ENCODE results near the gene FIZ1. TPM values are rescaled to one million over a fixed set of nuclear protein-coding genes. Genes with fewer than 3 reads are reported as not detected.

FIZ1 gene
- total and polyA plus RNA-seq, 12 donors, result 9.3 to 18.8 (median 13.5) TPM

DNA sequence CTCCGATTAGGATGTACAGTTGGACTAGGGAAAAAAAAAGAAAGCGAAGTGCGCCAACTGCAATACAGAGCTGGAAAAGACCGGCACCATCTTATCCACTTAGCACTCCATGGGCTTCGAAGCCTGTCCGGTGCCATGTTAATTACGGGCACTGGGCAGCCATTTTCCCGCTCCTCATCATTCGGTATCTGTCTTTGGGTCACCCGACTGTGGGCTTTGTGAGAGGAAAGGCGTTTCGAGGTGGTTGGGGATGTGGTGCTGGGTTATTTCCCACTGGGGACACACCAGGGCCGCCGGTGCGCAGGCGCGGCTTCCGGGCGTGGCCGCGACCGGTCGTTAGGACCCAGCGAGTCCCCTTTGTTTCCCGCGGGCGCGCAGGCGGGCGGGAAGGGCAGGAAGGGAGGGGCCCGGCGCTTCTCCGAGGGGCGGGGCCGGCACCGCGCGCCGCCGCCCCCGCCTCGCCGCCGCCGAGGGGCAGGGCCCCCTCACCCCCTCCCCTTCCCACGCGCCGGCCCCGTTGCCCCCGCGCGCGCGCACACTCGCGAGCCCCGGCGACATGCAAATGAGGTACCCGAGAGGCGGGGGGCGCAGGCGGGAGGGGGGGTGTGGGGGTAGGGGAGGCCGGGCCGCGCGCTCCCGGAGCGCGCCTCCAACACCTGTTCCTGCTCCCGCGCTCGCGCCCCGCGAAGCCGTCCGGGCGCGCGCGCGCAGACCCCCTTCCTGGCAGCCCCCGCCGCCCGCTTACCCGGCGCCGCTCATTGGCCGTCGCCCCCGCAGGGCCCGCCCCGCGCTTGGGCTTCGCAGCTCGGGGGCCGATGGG, 735 bp upstream of the FIZ1 start, which contains the start of gene ZNF524:
ZNF524 (plus strand) TSS at position 447 of the 820 bp plus-strand sequence. CDS start 1,825 bp downstream, outside the sequence.
- Histone ChIP-seq H3K4me1 (peaks cover 4 to 34% (median 27%) of the 10 kb centered on the region in 9 donors), H3K4me3 (peak within 1 kb of the TSS; percentile 54 to 94 (median 76)), H3K36me3 (peaks cover 0 to 33% (median 5%) of the 10 kb centered on the region in 9 donors), H3K9me3 (no peaks in the 10 kb centered on the region), H3K27ac (peak within 1 kb of the TSS; percentile 96 to 100 (median 98)), H3K27me3 (no peaks in the 10 kb centered on the region)
- peak; percentile 89 to 91 for DNase-seq
- intact Hi-C loops (cut with DNase I), result loop anchor here in 4 of 10 donors (1.0 to 10.0 kb wide), 6 partner anchors 24 to 85 kb away; partner anchors contain the start of genes SBK3 (in 1 of the 4) and ZNF784 (in 1 of the 4)
- 1% methylated on average over 38 to 97 of the region's 97 CpGs for whole genome bisulfite sequencing, 2 donors
- TF ChIP-seq, protein P1, sequence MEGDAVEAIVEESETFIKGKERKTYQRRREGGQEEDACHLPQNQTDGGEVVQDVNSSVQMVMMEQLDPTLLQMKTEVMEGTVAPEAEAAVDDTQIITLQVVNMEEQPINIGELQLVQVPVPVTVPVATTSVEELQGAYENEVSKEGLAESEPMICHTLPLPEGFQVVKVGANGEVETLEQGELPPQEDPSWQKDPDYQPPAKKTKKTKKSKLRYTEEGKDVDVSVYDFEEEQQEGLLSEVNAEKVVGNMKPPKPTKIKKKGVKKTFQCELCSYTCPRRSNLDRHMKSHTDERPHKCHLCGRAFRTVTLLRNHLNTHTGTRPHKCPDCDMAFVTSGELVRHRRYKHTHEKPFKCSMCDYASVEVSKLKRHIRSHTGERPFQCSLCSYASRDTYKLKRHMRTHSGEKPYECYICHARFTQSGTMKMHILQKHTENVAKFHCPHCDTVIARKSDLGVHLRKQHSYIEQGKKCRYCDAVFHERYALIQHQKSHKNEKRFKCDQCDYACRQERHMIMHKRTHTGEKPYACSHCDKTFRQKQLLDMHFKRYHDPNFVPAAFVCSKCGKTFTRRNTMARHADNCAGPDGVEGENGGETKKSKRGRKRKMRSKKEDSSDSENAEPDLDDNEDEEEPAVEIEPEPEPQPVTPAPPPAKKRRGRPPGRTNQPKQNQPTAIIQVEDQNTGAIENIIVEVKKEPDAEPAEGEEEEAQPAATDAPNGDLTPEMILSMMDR (IDR thresholded peaks at IDR 0.05), result no peak
- ATAC-seq, result peak; percentile 63 to 79 (median 72)

DNA sequence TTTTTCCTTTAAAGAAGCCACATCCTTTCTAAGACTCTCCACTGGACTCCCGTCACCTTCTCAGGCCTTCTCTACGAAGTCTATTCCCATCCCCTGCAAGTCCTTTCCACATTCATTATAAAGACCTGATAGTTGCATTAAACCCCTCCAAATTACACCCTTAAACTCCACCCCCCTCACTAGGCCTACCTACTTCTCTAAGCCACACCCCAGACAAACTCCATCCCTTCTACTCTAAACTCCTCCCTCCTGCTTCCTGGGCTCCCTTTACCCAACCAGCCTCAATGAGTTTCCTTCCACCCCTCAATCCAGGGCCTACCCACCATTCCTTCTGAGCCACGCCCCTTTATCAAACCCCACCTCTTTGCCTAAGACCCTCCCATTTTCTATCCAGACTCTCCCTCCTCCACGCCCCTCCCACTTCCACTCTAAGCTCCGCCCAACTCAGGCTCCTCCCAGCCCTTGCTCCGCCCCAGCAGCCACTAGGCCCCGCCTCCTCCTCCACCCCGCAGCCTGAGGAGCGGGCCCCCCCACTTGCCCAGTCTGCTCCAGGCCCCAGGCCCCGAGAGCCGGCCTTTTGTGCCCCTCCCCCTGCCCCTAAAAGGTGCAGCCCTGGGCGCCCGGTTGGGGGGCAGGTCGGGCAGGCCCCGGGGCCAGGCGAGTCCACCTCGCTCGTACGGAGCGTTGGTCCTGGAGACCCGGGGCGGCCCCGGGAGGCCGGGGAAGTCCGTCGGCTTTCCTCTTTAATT, 424 bp downstream of the FIZ1 start:
- ATAC-seq (peak; percentile 79 to 89 (median 84)), DNase-seq (peak; percentile 92 to 93)
- Histone ChIP-seq H3K4me3 (peak overlapping the region; percentile 54 to 94 (median 76)), H3K4me1 (peaks cover 4 to 24% (median 16%) of the 10 kb centered on the region in 9 donors), H3K27me3 (no peaks in the 10 kb centered on the region), H3K9me3 (no peaks in the 10 kb centered on the region), H3K36me3 (peaks cover 0 to 42% (median 8%) of the 10 kb centered on the region in 9 donors), H3K27ac (peak overlapping the region; percentile 96 to 100 (median 98))
- 5 to 7% methylated on average over 26 of the region's 26 CpGs for WGBS, 2 donors
- TF ChIP-seq, protein P1 (IDR thresholded peaks at IDR 0.05), result no peak
- intact Hi-C loops (cut with DNase I), result loop anchor here in 3 of 10 donors (1.0 to 5.0 kb wide), 5 partner anchors 25 to 82 kb away; partner anchors contain the start of genes SBK3 (in 1 of the 3) and ZNF784 (in 1 of the 3)

DNA sequence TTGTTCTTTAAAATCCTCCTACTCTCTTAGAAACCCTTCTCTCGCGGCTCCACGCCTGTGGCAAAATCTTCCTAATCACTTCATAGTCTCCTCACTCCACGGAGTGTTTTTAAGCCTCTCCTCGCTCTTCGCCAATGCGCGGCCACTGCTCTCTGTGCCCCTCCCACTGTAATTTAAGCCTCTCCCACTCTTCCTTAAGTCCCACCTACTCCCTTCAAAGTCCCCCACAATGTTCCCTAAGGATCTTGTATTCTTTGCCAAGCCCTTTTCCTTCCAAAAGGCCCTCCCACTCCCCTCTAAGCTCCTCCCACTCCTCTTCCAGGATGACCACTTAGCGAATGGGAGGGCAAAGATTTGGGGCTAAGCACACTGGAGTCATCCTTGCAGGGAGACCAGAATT, 1.3 kb downstream of the FIZ1 start:
- intact Hi-C loops (cut with DNase I), result loop anchor here in 3 of 10 donors (2.0 to 5.0 kb wide), 3 partner anchors 51 to 81 kb away; partner anchors contain the start of gene SBK3 (in 1 of the 3)
- Histone ChIP-seq H3K36me3 (peaks cover 0 to 49% (median 8%) of the 10 kb centered on the region in 9 donors), H3K4me3 (peak overlapping the region in 1 of 10 donors; percentile 92), H3K9me3 (no peaks in the 10 kb centered on the region), H3K27me3 (no peaks in the 10 kb centered on the region), H3K27ac (peak overlapping the region in 3 of 10 donors; percentile 36 to 100 (median 98)), H3K4me1 (peaks cover 4 to 20% (median 15%) of the 10 kb centered on the region in 9 donors)
- 83 to 86% methylated on average over 9 of the region's 9 CpGs for WGBS, 2 donors
- TF ChIP-seq, protein P1 (IDR thresholded peaks at IDR 0.05), result no peak
- DNase-seq, result no peak
- ATAC-seq, result no peak

DNA sequence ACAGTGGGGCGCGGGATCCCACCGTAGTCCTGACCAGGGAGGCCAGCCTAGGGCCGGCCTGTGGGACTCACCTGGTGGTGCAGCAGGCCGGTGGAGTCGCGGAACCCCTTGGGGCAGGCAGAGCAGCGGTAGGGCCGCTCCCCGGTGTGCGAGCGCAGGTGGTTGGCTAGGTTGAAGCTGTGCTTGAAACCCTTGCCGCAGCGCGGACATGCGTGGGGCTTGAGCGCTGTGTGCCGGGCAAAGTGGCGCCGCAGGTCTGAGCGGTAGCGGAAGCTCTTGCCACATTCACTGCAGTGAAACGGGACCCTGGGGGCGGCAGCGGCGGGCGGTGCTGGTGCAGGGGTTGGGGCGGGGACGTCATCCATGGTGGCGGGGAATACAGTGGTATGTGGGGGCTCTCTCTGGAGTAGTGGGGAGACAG, 1.8 kb downstream of the FIZ1 start:
- no peak for ATAC-seq
- Histone ChIP-seq H3K27me3 (no peaks in the 10 kb centered on the region), H3K4me1 (peaks cover 4 to 20% (median 15%) of the 10 kb centered on the region in 9 donors), H3K27ac (no peak overlapping the region), H3K4me3 (no peak overlapping the region), H3K36me3 (peaks cover 0 to 48% (median 8%) of the 10 kb centered on the region in 9 donors), H3K9me3 (no peaks in the 10 kb centered on the region)
- intact Hi-C loops (cut with DNase I), result loop anchor here in 1 of 10 donors (5.0 kb wide), 2 partner anchors 50 to 80 kb away; partner anchors contain the start of gene SBK3
- no peak for DNase-seq
- WGBS, 2 donors, result 96 to 97% methylated on average over 30 of the region's 30 CpGs
- TF ChIP-seq, protein P1 (IDR thresholded peaks at IDR 0.05), result no peak
